WTC11 (cell line): ENCODE measurements around the gene CA10.

Experiments used
- ATF2 ChIP-seq: sonication (generic); formaldehyde crosslinking; IDR thresholded peaks from 2 replicates; pipeline ENCODE4 v1.8.1; 2022; ENCODE audit warnings: low read depth, missing genetic modification reagents, borderline replicate concordance
- CBFB ChIP-seq: sonication (generic); formaldehyde crosslinking; IDR thresholded peaks from 2 replicates; pipeline ENCODE4 v1.8.1; 2022; ENCODE audit warnings: mild to moderate bottlenecking, low read depth, missing genetic modification reagents
- CTCF ChIP-seq: fragments of 200-600 bp; IDR thresholded peaks from 2 replicates; pipeline ENCODE4 v1.8.0; 2022; ENCODE audit warnings: antibody characterized with exemption
- JUN ChIP-seq: sonication (generic); formaldehyde crosslinking; IDR thresholded peaks from 2 replicates; pipeline ENCODE4 v1.8.0; 2023; ENCODE audit warnings: mild to moderate bottlenecking, missing genetic modification reagents
- MAX ChIP-seq: sonication (generic); formaldehyde crosslinking; IDR thresholded peaks from 2 replicates; pipeline ENCODE4 v1.8.0; 2022; ENCODE audit warnings: mild to moderate bottlenecking, missing genetic modification reagents
- NFYB ChIP-seq: sonication (generic); formaldehyde crosslinking; conservative IDR thresholded peaks from 2 replicates; pipeline ENCODE4 v1.8.0; 2022; ENCODE audit warnings: low read depth, missing genetic modification reagents
- PRDM15 ChIP-seq: sonication (generic); formaldehyde crosslinking; IDR thresholded peaks from 2 replicates; pipeline ENCODE4 v1.8.0; 2022; ENCODE audit warnings: missing genetic modification reagents
- RORB ChIP-seq: fragments of 250-450 bp; sonication (Bioruptor Pico); IDR thresholded peaks from 2 replicates; pipeline ENCODE4 v1.9.0; 2021; ENCODE audit warnings: mild to moderate bottlenecking
- SP1 ChIP-seq: sonication (generic); formaldehyde crosslinking; conservative IDR thresholded peaks from 2 replicates; pipeline ENCODE4 v1.8.1; 2022; ENCODE audit warnings: missing genetic modification reagents
- USF1 ChIP-seq: sonication (generic); formaldehyde crosslinking; IDR thresholded peaks from 2 replicates; pipeline ENCODE4 v1.8.0; 2022; ENCODE audit warnings: mild to moderate bottlenecking, missing genetic modification reagents
- ZMAT4 ChIP-seq: fragments of 250-450 bp; sonication (Bioruptor Pico); IDR thresholded peaks from 2 replicates; pipeline ENCODE4 v1.9.0; 2021; ENCODE audit warnings: mild to moderate bottlenecking
- ZNF512 ChIP-seq: sonication (generic); formaldehyde crosslinking; IDR thresholded peaks from 2 replicates; pipeline ENCODE4 v1.8.1; 2022; ENCODE audit warnings: missing genetic modification reagents, borderline replicate concordance

- no peak for TF ChIP-seq CTCF
- no peak for TF ChIP-seq ZNF512 (CRISPR knock-in tag)
- TF ChIP-seq ZMAT4 (CRISPR knock-in tag): no peak
- TF ChIP-seq RORB (CRISPR knock-in tag): no peak
- no peak for TF ChIP-seq USF1 (CRISPR knock-in tag)
- TF ChIP-seq NFYB (CRISPR knock-in tag): no peak
- no peak for TF ChIP-seq JUN (CRISPR knock-in tag)
- no peak for TF ChIP-seq SP1
- no peak for TF ChIP-seq ATF2 (CRISPR knock-in tag)
- no peak for TF ChIP-seq MAX
- no peak for TF ChIP-seq PRDM15 (CRISPR knock-in tag)
- TF ChIP-seq CBFB (CRISPR knock-in tag): no peak
These were observed 122.1 kb downstream of the CA10 start for GRCh38 chr17:52036416-52036815.
